HCT116 (cell line): ENCODE measurements around the gene VEPH1. TPM values are rescaled to one million over a fixed set of nuclear protein-coding genes. Genes with fewer than 3 reads are reported as not detected.

Source experiments
- ATAC-seq: fragments of 200-7000 bp; cut with Tn5 transposase; 2 replicates; pipeline ENCODE4 v1.9.1; 2020; ENCODE audit warnings: mild to moderate bottlenecking, moderate library complexity
- BruUV-seq: library from RNA; stranded (reverse); fragments of 400-500 nt; replicated peaks from 2 replicates; lab custom pipeline; 2021; lab: Mats Ljungman, UMichigan
- CTCF ChIA-PET: fragments of 300-600 bp; sonication (Branson Sonifier 250); formaldehyde crosslinking; loops from one replicate; lab custom pipeline; 2021; ENCODE audit warnings: antibody characterized with exemption; lab: Charles Lee
- POLR2A ChIA-PET: fragments of 300-600, 350-600 bp; sonication (Branson Sonifier 250); formaldehyde crosslinking; loops from one replicate; lab custom pipeline; 2021; ENCODE audit warnings: antibody characterized with exemption; lab: Charles Lee
- RAD21 ChIA-PET, 2 experiments: fragments of 300-600 bp; sonication (Branson Sonifier 250); formaldehyde crosslinking; loops; one replicate each; lab custom pipeline; 2023; ENCODE audit warnings: low total read pairs in 2 of 2; ENCODE audit not compliant: uncharacterized antibody in 2 of 2, unreplicated experiment in 2 of 2, low non-redundant PET in 1 of 2; lab: Charles Lee
- DNase-seq: peaks from one replicate; pipeline ENCODE4 v3.0.0-alpha.2; 2010; ENCODE audit warnings: low read depth, low spot score
- H2AFZ ChIP-seq: fragments of 200-600 bp; shearing (Covaris generic), sonication (generic); 2 replicates; pipeline ENCODE4 v1.6.1; 2017; ENCODE audit warnings: low read depth, mixed run types, mixed read lengths, antibody characterized with exemption, low read length; ENCODE audit not compliant: poor library complexity, severe bottlenecking
- H3K27ac ChIP-seq: 2 replicates; pipeline ENCODE4 v1.5.1; 2012; ENCODE audit warnings: low read depth, low read length
- H3K27me3 ChIP-seq: fragments of 200-600 bp; sonication (generic); 2 replicates; pipeline ENCODE4 v1.6.1; 2016; ENCODE audit warnings: mixed run types, low read length, mixed read lengths; ENCODE audit not compliant: insufficient read depth
- H3K36me3 ChIP-seq, 2 experiments: fragments of 200-500 bp in 1 of 2; fragments of 200-600 bp in 1 of 2; sonication (Bioruptor generic) in 1 of 2; sonication (generic) in 1 of 2; 2 replicates each; pipeline versions ENCODE4 v1.5.1 to v1.6.1; 2014 to 2016; ENCODE audit warnings: low read length in 2 of 2, inconsistent platforms in 1 of 2, mixed read lengths in 1 of 2, mixed run types in 1 of 2; ENCODE audit not compliant: insufficient read depth in 2 of 2, control insufficient read depth in 1 of 2
- H3K4me1 ChIP-seq, 2 experiments: fragments of 200-600 bp in 1 of 2; sonication (generic) in 1 of 2; 2 replicates each; pipeline versions ENCODE4 v1.5.1 to v1.6.1; 2012 to 2017; ENCODE audit warnings: low read length in 2 of 2, inconsistent platforms in 1 of 2, mild to moderate bottlenecking in 1 of 2, mixed read lengths in 1 of 2, mixed run types in 1 of 2, moderate library complexity in 1 of 2; ENCODE audit not compliant: insufficient read depth in 2 of 2, control insufficient read depth in 1 of 2
- H3K4me2 ChIP-seq: fragments of 200-600 bp; sonication (generic); 2 replicates; pipeline ENCODE4 v1.6.1; 2017; ENCODE audit warnings: mixed run types, low read length, mixed read lengths
- H3K4me3 ChIP-seq, 2 experiments: fragments of 200-600 bp in 1 of 2; sonication (generic) in 1 of 2; replicated peaks in 1 of 2; 2 replicates each; pipeline ENCODE4 v1.5.1; 2011 to 2016; ENCODE audit warnings: low read length in 2 of 2, control low read depth in 1 of 2, low read depth in 1 of 2, mild to moderate bottlenecking in 1 of 2, mixed read lengths in 1 of 2, mixed run types in 1 of 2
- H3K79me2 ChIP-seq: fragments of 200-600 bp; sonication (generic); 2 replicates; pipeline ENCODE4 v1.6.1; 2017; ENCODE audit warnings: mild to moderate bottlenecking, mixed run types, low read length, moderate library complexity, mixed read lengths; ENCODE audit not compliant: insufficient read depth
- H3K9ac ChIP-seq: fragments of 200-600 bp; sonication (generic); 2 replicates; pipeline ENCODE4 v1.6.1; 2016; ENCODE audit warnings: low read length, mixed read lengths
- H3K9me2 ChIP-seq: fragments of 200-600 bp; sonication (generic), shearing (Covaris generic); 2 replicates; pipeline ENCODE4 v1.6.1; 2017; ENCODE audit warnings: mixed run types, mild to moderate bottlenecking, moderate library complexity; ENCODE audit not compliant: insufficient read depth
- H3K9me3 ChIP-seq, 2 experiments: fragments of 200-500 bp in 1 of 2; fragments of 200-600 bp in 1 of 2; sonication (Bioruptor generic) in 1 of 2; sonication (generic) in 1 of 2; 2 replicates each; pipeline ENCODE4 v1.6.1; 2014 to 2017; ENCODE audit warnings: low read length in 2 of 2, mixed read lengths in 2 of 2, inconsistent platforms in 1 of 2, low read depth in 1 of 2, mild to moderate bottlenecking in 1 of 2, mixed run types in 1 of 2, moderate library complexity in 1 of 2; ENCODE audit not compliant: control insufficient read depth in 1 of 2, insufficient read depth in 1 of 2
- H4K20me1 ChIP-seq: fragments of 200-600 bp; sonication (generic), shearing (Covaris generic); 2 replicates; pipeline ENCODE4 v1.6.1; 2017; ENCODE audit warnings: mixed run types, mild to moderate bottlenecking, moderate library complexity; ENCODE audit not compliant: insufficient read depth
- CBX3 ChIP-seq: IDR thresholded peaks from 2 replicates; pipeline ENCODE4 v1.6.1; 2012; ENCODE audit warnings: low read depth
- CEBPB ChIP-seq: IDR thresholded peaks from 2 replicates; pipeline ENCODE4 v1.6.1; 2012; ENCODE audit warnings: low read depth
- EGR1 ChIP-seq: IDR thresholded peaks from 2 replicates; pipeline ENCODE4 v1.6.1; 2012; ENCODE audit warnings: low read depth
- ELF1 ChIP-seq: IDR thresholded peaks from 2 replicates; pipeline ENCODE4 v1.6.1; 2012; ENCODE audit warnings: low read depth, borderline replicate concordance
- EZH2 ChIP-seq: fragments of 200-600 bp; sonication (generic); IDR thresholded peaks from 2 replicates; pipeline ENCODE4 v1.6.1; 2017; ENCODE audit warnings: antibody characterized with exemption, mixed run types
- FOSL1 ChIP-seq: IDR thresholded peaks from 2 replicates; pipeline ENCODE4 v1.6.1; 2012; ENCODE audit warnings: low read depth
- JUND ChIP-seq: IDR thresholded peaks from 2 replicates; pipeline ENCODE4 v1.6.1; 2012
- POLR2A ChIP-seq: IDR thresholded peaks from 2 replicates; pipeline ENCODE4 v1.7.0; 2011; ENCODE audit warnings: borderline replicate concordance; ENCODE audit not compliant: insufficient read depth, insufficient read length; ENCODE audit errors: extremely low read depth
- POLR2AphosphoS5 ChIP-seq: IDR thresholded peaks from 2 replicates; pipeline ENCODE4 v1.6.1; 2011; ENCODE audit warnings: mild to moderate bottlenecking, low read depth, low read length, moderate library complexity
- RAD21 ChIP-seq: IDR thresholded peaks from 2 replicates; pipeline ENCODE4 v1.6.1; 2012; ENCODE audit warnings: low read depth, mild to moderate bottlenecking
- REST ChIP-seq: IDR thresholded peaks from 2 replicates; pipeline ENCODE4 v1.6.1; 2012; ENCODE audit warnings: low read depth
- SP1 ChIP-seq: IDR thresholded peaks from 2 replicates; pipeline ENCODE4 v1.6.1; 2012; ENCODE audit warnings: low read depth
- SRF ChIP-seq: IDR thresholded peaks from 2 replicates; pipeline ENCODE4 v1.6.1; 2012; ENCODE audit warnings: low read depth
- TCF7L2 ChIP-seq: IDR thresholded peaks from 2 replicates; pipeline ENCODE4 v1.7.0; 2011; ENCODE audit warnings: borderline replicate concordance, inconsistent platforms; ENCODE audit not compliant: insufficient read depth, insufficient read length; ENCODE audit errors: extremely low read depth
- YY1 ChIP-seq: IDR thresholded peaks from 2 replicates; pipeline ENCODE4 v1.6.1; 2011; ENCODE audit warnings: low read length, low read depth, moderate library complexity, mild to moderate bottlenecking; ENCODE audit not compliant: insufficient replicate concordance; ENCODE audit errors: extremely low read depth
- ZBTB33 ChIP-seq: IDR thresholded peaks from 2 replicates; pipeline ENCODE4 v1.6.1; 2011; ENCODE audit warnings: mild to moderate bottlenecking, low read length, moderate library complexity; ENCODE audit not compliant: insufficient replicate concordance; ENCODE audit errors: extremely low read depth
- ZNF274 ChIP-seq: fragments of 200-500 bp; sonication (Bioruptor generic); IDR thresholded peaks from 2 replicates; pipeline ENCODE4 v1.6.1; 2014; ENCODE audit warnings: mild to moderate bottlenecking, low read depth, low read length, inconsistent platforms
- intact Hi-C: fragments of 100-400 bp; cut with micrococcal nuclease; formaldehyde crosslinking; loops from 2 replicates; pipeline ENCODE4 v1.10.0; 2022
- total RNA-seq: library from RNA; stranded (reverse); gene quantifications from one replicate; pipeline ENCODE4 v1.2.1, GENCODE V29; 2021; ENCODE audit not compliant: unreplicated experiment
- TF ChIP-seq, protein P1 (sequence below), 3 experiments: fragments of 200-600 bp in 1 of 3; sonication (generic) in 1 of 3; IDR thresholded peaks in 2 of 3; conservative IDR thresholded peaks in 1 of 3; 2 replicates each; pipeline ENCODE4 v1.5.1; 2012 to 2017; ENCODE audit warnings: low read depth in 2 of 3, low read length in 2 of 3, antibody characterized with exemption in 1 of 3, borderline replicate concordance in 1 of 3, control low read depth in 1 of 3, mild to moderate bottlenecking in 1 of 3, mixed read lengths in 1 of 3, mixed run types in 1 of 3, moderate library complexity in 1 of 3; ENCODE audit not compliant: insufficient read depth in 1 of 3

The VEPH1 gene
- total RNA-seq, 1 experiment from 2014 or later = 4.9 TPM

DNA sequence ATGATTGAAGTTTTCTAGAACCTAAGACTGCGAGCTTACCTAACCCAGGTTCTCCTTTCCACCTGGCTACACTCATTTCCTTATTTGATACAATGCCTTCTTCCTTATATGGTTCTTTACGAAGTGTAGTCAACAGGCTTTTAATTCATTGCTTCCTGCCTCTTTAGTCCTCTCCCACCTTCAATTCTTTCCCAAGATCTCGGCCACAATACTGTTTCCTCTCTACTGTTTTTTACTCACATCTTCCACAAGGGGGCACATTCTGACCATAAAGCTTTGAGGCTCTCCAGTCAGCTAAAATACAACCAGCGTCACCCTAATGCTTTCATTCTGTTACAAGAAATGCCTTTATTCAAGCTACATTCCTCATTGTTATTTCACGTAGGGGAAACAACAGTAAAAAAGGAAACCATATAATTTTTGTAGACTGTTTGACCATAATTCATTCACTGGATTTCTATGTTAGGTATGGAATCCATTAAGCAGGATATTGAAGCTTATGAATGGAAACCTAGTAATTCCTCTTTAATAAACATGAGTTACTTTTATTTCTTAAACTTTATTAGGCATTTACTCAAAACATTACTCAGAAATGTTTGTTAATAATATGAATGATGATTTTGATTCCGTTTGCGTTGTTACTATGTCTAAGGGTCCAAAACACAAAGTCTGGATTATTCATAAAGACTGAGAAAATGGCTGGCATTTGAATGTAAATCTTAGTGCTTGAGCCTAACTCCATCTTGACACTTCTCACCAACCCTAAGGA is 29.5 kb upstream of the VEPH1 start:
- H3K9me3 ChIP-seq = no peaks in the 10 kb centered on the region
- no peaks in the 10 kb centered on the region for H3K36me3 ChIP-seq
- H4K20me1 ChIP-seq = no peaks in the 10 kb centered on the region
- no peaks in the 10 kb centered on the region for H3K27me3 ChIP-seq
- H3K4me3 ChIP-seq = no peak overlapping the region
- intact Hi-C loops = loop anchor here (1.0 kb wide), 3 partner anchors 40 to 1000 kb away; no protein-coding TSS in a partner anchor
- RAD21 ChIA-PET = interaction anchor here (1.2 to 1.6 kb wide), 5 partner anchors 40 to 999 kb away, joined by 3 to 11 read pairs (median 8); no protein-coding TSS in a partner anchor
- no peaks in the 10 kb centered on the region for H3K79me2 ChIP-seq
- CTCF ChIA-PET = interaction anchor here (0.6 to 4.6 kb wide), 27 partner anchors 11 to 1259 kb away, joined by 3 to 103 read pairs (median 4); partner anchors contain the start of gene VEPH1
- peak; percentile 65 for DNase-seq
- no peaks in the 10 kb centered on the region for H3K9me2 ChIP-seq
- ATAC-seq = peak; percentile 95
- H3K27ac ChIP-seq = no peak overlapping the region
- peak overlapping the region; percentile 95 for H2AFZ ChIP-seq
- no TSS peak for BruUV-seq
- H3K9ac ChIP-seq = no peak overlapping the region
- H3K4me1 ChIP-seq = peaks cover 0 to 7% of the 10 kb centered on the region in 2 experiments; a peak in 2 of 4 replicates
- peak overlapping the region; percentile 17 for H3K4me2 ChIP-seq
- POLR2A ChIA-PET = interaction anchor here (0.9 to 1.3 kb wide), 2 partner anchors 40 to 372 kb away, joined by 3 to 5 read pairs; partner anchors contain the start of gene CCNL1
- TF ChIP-seq CEBPB (peak; percentile 28; the same call in 1 of the 2 replicates), YY1 (no peak), ZBTB33 (no peak), RAD21 (peak; percentile 90), EGR1 (no peak), ZNF274 (no peak), FOSL1 (no peak), JUND (no peak), ELF1 (no peak), TCF7L2 (no peak), REST (no peak), POLR2AphosphoS5 (no peak), SP1 (no peak), SRF (peak; percentile 76), EZH2 (no peak), CBX3 (0 out of 2 replicates have a peak, but pooled peaks have one; percentile 18), POLR2A (no peak)
- TF ChIP-seq, protein P1, sequence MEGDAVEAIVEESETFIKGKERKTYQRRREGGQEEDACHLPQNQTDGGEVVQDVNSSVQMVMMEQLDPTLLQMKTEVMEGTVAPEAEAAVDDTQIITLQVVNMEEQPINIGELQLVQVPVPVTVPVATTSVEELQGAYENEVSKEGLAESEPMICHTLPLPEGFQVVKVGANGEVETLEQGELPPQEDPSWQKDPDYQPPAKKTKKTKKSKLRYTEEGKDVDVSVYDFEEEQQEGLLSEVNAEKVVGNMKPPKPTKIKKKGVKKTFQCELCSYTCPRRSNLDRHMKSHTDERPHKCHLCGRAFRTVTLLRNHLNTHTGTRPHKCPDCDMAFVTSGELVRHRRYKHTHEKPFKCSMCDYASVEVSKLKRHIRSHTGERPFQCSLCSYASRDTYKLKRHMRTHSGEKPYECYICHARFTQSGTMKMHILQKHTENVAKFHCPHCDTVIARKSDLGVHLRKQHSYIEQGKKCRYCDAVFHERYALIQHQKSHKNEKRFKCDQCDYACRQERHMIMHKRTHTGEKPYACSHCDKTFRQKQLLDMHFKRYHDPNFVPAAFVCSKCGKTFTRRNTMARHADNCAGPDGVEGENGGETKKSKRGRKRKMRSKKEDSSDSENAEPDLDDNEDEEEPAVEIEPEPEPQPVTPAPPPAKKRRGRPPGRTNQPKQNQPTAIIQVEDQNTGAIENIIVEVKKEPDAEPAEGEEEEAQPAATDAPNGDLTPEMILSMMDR (IDR thresholded peaks at IDR 0.05 in 2 of 3, conservative IDR thresholded peaks at IDR 0.05 in 1 of 3; ENCODE audit: borderline replicate concordance in 1 of 3, insufficient read depth in 1 of 3, low read depth in 2 of 3, low read length in 2 of 3) = peak; percentile 73 to 91 (median 85)
